NCI-H2196 treated with DMSO at 0.1 percent for 48 hours (cell line): Measurements from ENCODE around the gene PLEKHA6.
"Not testable (repeated sequence)": the region's sequence is repeated elsewhere in the genome, so short reads cannot be mapped to it uniquely, and the experiment has no call there.

Source experiments
- DNase-seq: peaks from one replicate; lab custom pipeline; 2025; ENCODE audit not compliant: unreplicated experiment; lab: John Stamatoyannopoulos, UW

Gene PLEKHA6

GRCh38 chr1:204314171-204314892 lies 45.4 kb downstream of the PLEKHA6 start:
- DNase-seq = peak; percentile 83

- peak; percentile 50 for DNase-seq
Observed at GRCh38 chr1:204313675-204314074, 46.1 kb downstream of the PLEKHA6 start.

GRCh38 chr1:204310970-204311369 lies 48.8 kb downstream of the PLEKHA6 start:
- DNase-seq = not testable (repeated sequence)

- DNase-seq = no peak
Observed at GRCh38 chr1:204308023-204308628, 51.6 kb downstream of the PLEKHA6 start.

GRCh38 chr1:204307334-204307883 lies 52.3 kb downstream of the PLEKHA6 start:
- DNase-seq = peak; percentile 23

- no peak for DNase-seq
Observed at GRCh38 chr1:204306076-204306475, 53.7 kb downstream of the PLEKHA6 start.

GRCh38 chr1:204304067-204304466 lies 55.7 kb downstream of the PLEKHA6 start:
- DNase-seq = no peak

GRCh38 chr1:204302769-204303168 lies 57.0 kb downstream of the PLEKHA6 start:
- DNase-seq = no peak

GRCh38 chr1:204301171-204301957 lies 58.4 kb downstream of the PLEKHA6 start:
- DNase-seq = no peak

GRCh38 chr1:204299814-204300365 lies 59.8 kb downstream of the PLEKHA6 start:
- DNase-seq = no peak

GRCh38 chr1:204296431-204296988 lies 63.2 kb downstream of the PLEKHA6 start:
- DNase-seq = peak; percentile 9

GRCh38 chr1:204295671-204296070 lies 64.1 kb downstream of the PLEKHA6 start:
- DNase-seq = no peak

GRCh38 chr1:204294357-204294756 lies 65.4 kb downstream of the PLEKHA6 start:
- DNase-seq = no peak

GRCh38 chr1:204293605-204294337 lies 66.0 kb downstream of the PLEKHA6 start:
- DNase-seq = no peak

- DNase-seq = no peak
Observed at GRCh38 chr1:204292740-204293139, 67.0 kb downstream of the PLEKHA6 start.

- no peak for DNase-seq
Observed at GRCh38 chr1:204289280-204289679, 70.4 kb downstream of the PLEKHA6 start.

- DNase-seq = peak; percentile 74
Observed at GRCh38 chr1:204288021-204288588, 71.6 kb downstream of the PLEKHA6 start.

- DNase-seq = no peak
Observed at GRCh38 chr1:204287466-204287891, 72.2 kb downstream of the PLEKHA6 start.

GRCh38 chr1:204286831-204287421 lies 72.8 kb downstream of the PLEKHA6 start:
- DNase-seq = peak; percentile 78
